ENCODE measurements around the gene TSHZ1. TPM values are rescaled to one million over a fixed set of nuclear protein-coding genes. Genes with fewer than 3 reads are reported as not detected.

Gene TSHZ1
- total and polyA plus RNA-seq, 2 of the 8 experiments (the other 6 are each of a cell fraction or from before 2014, with no cell fraction given) = 0.03 to 0.32 TPM

DNA sequence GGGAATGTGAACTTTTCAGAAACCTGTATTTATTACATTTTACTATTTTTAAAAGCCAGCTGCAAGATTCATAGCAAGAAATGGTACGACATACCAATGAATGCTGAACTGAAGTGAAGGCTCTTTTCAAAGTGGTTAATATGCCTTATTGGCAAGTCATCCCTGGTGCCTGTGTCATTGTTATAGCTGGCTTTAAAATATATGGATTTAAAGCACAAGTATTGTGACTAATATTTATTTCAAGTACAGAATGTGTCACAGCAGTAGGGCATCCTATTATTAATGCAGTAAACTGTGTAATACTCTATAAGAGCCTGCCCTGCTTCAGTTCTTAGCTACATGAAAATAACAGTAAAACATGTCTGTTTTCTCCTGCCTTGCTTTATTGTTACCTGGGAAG lies 10.8 kb downstream of the TSHZ1 start:
- POLR2A ChIA-PET (ENCODE audit: partially characterized antibody) = no interaction called here
- no peaks in the 10 kb centered on the region for H3K27me3 ChIP-seq (replicated peaks in 1 of 4; ENCODE audit: control insufficient read depth in 3 of 4, extremely low read depth in 1 of 4, insufficient read depth in 3 of 4, low read length in 3 of 4)

More for the DNA sequence above, 10.8 kb downstream of the TSHZ1 start:
- no peaks in the 10 kb centered on the region for H3K9me3 ChIP-seq (ENCODE audit: insufficient read depth in 2 of 2, low read depth in 1 of 2, low read length in 1 of 2)
- no peaks in the 10 kb centered on the region for H4K20me1 ChIP-seq (replicated peaks in 1 of 2; ENCODE audit: control insufficient read depth in 1 of 2, insufficient read depth in 2 of 2, low read length in 2 of 2)
- TF ChIP-seq, protein P1, sequence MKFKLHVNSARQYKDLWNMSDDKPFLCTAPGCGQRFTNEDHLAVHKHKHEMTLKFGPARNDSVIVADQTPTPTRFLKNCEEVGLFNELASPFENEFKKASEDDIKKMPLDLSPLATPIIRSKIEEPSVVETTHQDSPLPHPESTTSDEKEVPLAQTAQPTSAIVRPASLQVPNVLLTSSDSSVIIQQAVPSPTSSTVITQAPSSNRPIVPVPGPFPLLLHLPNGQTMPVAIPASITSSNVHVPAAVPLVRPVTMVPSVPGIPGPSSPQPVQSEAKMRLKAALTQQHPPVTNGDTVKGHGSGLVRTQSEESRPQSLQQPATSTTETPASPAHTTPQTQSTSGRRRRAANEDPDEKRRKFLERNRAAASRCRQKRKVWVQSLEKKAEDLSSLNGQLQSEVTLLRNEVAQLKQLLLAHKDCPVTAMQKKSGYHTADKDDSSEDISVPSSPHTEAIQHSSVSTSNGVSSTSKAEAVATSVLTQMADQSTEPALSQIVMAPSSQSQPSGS (IDR thresholded peaks at IDR 0.05; ENCODE audit: low read length) = no peak
- TF ChIP-seq POLR2A (IDR thresholded peaks at IDR 0.05; ENCODE audit: control extremely low read depth in 1 of 2, low read depth in 2 of 2, low read length in 2 of 2) (no peak), NRF1 (IDR thresholded peaks at IDR 0.05; ENCODE audit: low read depth, low read length) (no peak), EP300 (IDR thresholded peaks at IDR 0.05; ENCODE audit: borderline replicate concordance in 1 of 2, low read depth in 2 of 2, low read length in 2 of 2) (no peak), SP1 (IDR thresholded peaks at IDR 0.05; ENCODE audit: low read depth, low read length) (no peak), RXRA (IDR thresholded peaks at IDR 0.05; ENCODE audit: insufficient read depth, low read depth, low read length) (no peak), SP4 (IDR thresholded peaks at IDR 0.05; ENCODE audit: low read length) (no peak), NANOG (IDR thresholded peaks at IDR 0.05; ENCODE audit: insufficient read depth, low read depth, low read length, poor library complexity, severe bottlenecking) (no peak), TAF1 (IDR thresholded peaks at IDR 0.05; ENCODE audit: low read depth, low read length) (no peak), JUND (IDR thresholded peaks at IDR 0.05; ENCODE audit: low read length) (no peak), GTF2F1 (IDR thresholded peaks at IDR 0.05; ENCODE audit: borderline replicate concordance, low read depth, low read length) (no peak)
- TF ChIP-seq, protein P2, sequence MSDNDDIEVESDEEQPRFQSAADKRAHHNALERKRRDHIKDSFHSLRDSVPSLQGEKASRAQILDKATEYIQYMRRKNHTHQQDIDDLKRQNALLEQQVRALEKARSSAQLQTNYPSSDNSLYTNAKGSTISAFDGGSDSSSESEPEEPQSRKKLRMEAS (IDR thresholded peaks at IDR 0.05) = no peak
- no peak overlapping the region for H2BK5ac ChIP-seq (ENCODE audit: low read depth, low read length)
- H4K5ac ChIP-seq (ENCODE audit: insufficient read length, low read depth, low read length) = no peak overlapping the region
- H3K18ac ChIP-seq (ENCODE audit: extremely low read depth, low read length) = no peak overlapping the region
- DNase-seq (ENCODE audit: low read depth in 1 of 2, low spot score in 2 of 2) (no peak), FAIRE-seq (no peak)
- H3K36me3 ChIP-seq (ENCODE audit: control insufficient read depth in 2 of 4, insufficient read depth in 4 of 4, low read length in 3 of 4) = no peaks in the 10 kb centered on the region
- H3K23ac ChIP-seq (ENCODE audit: insufficient read length) = no peak overlapping the region
- no peak overlapping the region for H3K56ac ChIP-seq (replicated peaks; ENCODE audit: insufficient read length, low read depth, low read length)
- H2BK120ac ChIP-seq (replicated peaks; ENCODE audit: low read depth, low read length) = no peak overlapping the region
- H4K8ac ChIP-seq (ENCODE audit: extremely low read depth, insufficient read depth, low read length) = no peak overlapping the region
- WGBS, 2 experiments (ENCODE audit: extremely low coverage in 1 of 2, insufficient coverage in 1 of 2, insufficient read length in 1 of 2, insufficient replicate concordance in 2 of 2, low coverage in 1 of 2, low lambda C conversion rate in 2 of 2, missing lambda C conversion rate in 1 of 2) = 100% methylated on average over 1 of the region's 1 CpG; no CpG with 5 or more reads in 1 of the 2 experiments
- no peak overlapping the region for H3K4me3 ChIP-seq (ENCODE audit: extremely low read depth in 1 of 4, insufficient read depth in 2 of 4, low read depth in 3 of 4, low read length in 4 of 4)
- H3K14ac ChIP-seq (ENCODE audit: insufficient read length) = no peak overlapping the region
- H3K4me1 ChIP-seq (replicated peaks in 1 of 4; ENCODE audit: control insufficient read depth in 3 of 4, insufficient read depth in 4 of 4, low read length in 3 of 4) = no peaks in the 10 kb centered on the region
- H2BK12ac ChIP-seq (ENCODE audit: low read depth, low read length) = no peak overlapping the region
- H2AK5ac ChIP-seq (ENCODE audit: low read depth, low read length) = no peak overlapping the region
- no peak overlapping the region for H4K91ac ChIP-seq (replicated peaks; ENCODE audit: insufficient read length, low read length)
- no peaks in the 10 kb centered on the region for H3K79me2 ChIP-seq (ENCODE audit: control insufficient read depth in 1 of 2, insufficient read depth in 2 of 2, low read length in 2 of 2)
- H3K4me2 ChIP-seq (ENCODE audit: insufficient read depth in 1 of 2, low read depth in 2 of 2, low read length in 2 of 2) = no peak overlapping the region
- no peak overlapping the region for H2AFZ ChIP-seq (ENCODE audit: low read length)
- H3K79me1 ChIP-seq (ENCODE audit: low read depth, low read length) = no peaks in the 10 kb centered on the region
- no peak overlapping the region for H3K4ac ChIP-seq (replicated peaks; ENCODE audit: insufficient read length, low read depth, low read length)
- H2BK20ac ChIP-seq (ENCODE audit: low read length) = no peak overlapping the region
- CTCF ChIA-PET (ENCODE audit: partially characterized antibody) = interaction anchor here (1.2 kb wide), 1 partner anchor 8 kb away, joined by 3 read pairs; no protein-coding TSS in a partner anchor
- no peak overlapping the region for H3K27ac ChIP-seq (ENCODE audit: low read depth, low read length)
- H2BK15ac ChIP-seq (ENCODE audit: low read length) = no peak overlapping the region
- H3K23me2 ChIP-seq (ENCODE audit: low read depth, low read length) = no peaks in the 10 kb centered on the region
- no peak overlapping the region for H3K9ac ChIP-seq (replicated peaks in 1 of 4; ENCODE audit: extremely low read depth in 1 of 4, low read depth in 3 of 4, low read length in 3 of 4)
